ENCODE results near the gene HNRNPDL.

DNA sequence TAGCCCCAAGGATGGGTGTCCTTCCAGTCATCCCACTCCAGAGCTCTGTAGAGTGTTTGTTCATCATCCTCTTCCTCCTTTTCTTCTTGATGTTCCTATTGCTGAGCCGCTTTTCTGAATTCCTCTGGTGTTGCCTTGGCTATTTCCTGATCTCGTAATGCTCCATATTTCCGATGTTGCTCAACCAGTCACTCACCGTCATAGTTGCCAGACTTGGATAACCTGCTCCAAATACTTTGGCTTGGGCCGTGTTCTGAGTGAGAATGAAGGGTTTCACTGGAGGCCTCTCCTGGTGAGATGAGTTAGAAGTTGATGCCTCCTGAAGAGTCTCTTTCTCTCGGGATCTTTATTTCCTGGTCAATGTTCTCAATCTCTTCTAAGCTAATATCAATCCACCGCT lies 28.7 kb downstream of the HNRNPDL start:
- TF ChIP-seq ZNF565 (CRISPR knock-in tag; conservative IDR thresholded peaks at IDR 0.05; ENCODE audit: low read depth) (no peak), ZFP30 (CRISPR knock-in tag; IDR thresholded peaks at IDR 0.05) (no peak), GLIS3 (CRISPR knock-in tag; IDR thresholded peaks at IDR 0.05) (no peak), OSR1 (CRISPR knock-in tag; IDR thresholded peaks at IDR 0.05) (no peak), ISL1 (CRISPR knock-in tag; IDR thresholded peaks at IDR 0.05) (no peak), ESRRG (CRISPR knock-in tag; IDR thresholded peaks at IDR 0.05) (no peak), PPARA (CRISPR knock-in tag; IDR thresholded peaks at IDR 0.05; ENCODE audit: borderline replicate concordance) (no peak), TSHZ2 (CRISPR knock-in tag; IDR thresholded peaks at IDR 0.05) (no peak), ZNF70 (CRISPR knock-in tag; IDR thresholded peaks at IDR 0.05) (no peak), RARB (CRISPR knock-in tag; IDR thresholded peaks at IDR 0.05) (no peak), BACH2 (CRISPR knock-in tag; IDR thresholded peaks at IDR 0.05; ENCODE audit: borderline replicate concordance) (no peak), CREB5 (CRISPR knock-in tag; IDR thresholded peaks at IDR 0.05; ENCODE audit: low read depth) (no peak)

Measured in SK-N-SH treated with all-trans-retinoic acid at 6 μM for 48 hours (cell line).